Right renal cortex interstitium (tissue), 3 donors: ENCODE data around the gene RPN1. TPM values are rescaled to one million over a fixed set of nuclear protein-coding genes. Genes with fewer than 3 reads are reported as not detected.
"Not testable (repeated sequence)": the region's sequence is repeated elsewhere in the genome, so short reads cannot be mapped to it uniquely, and the experiment has no call there.

Source experiments
- DNase-seq, 3 donors: peaks; one replicate each; pipeline ENCODE4 v3.0.0-alpha.2; 2013; ENCODE audit warnings: low read depth in 3 of 3, low spot score in 2 of 3
- polyA plus RNA-seq, 3 donors: library from polyadenylated mRNA; unstranded; fragments of 120-200 nt; gene quantifications; one replicate each; pipeline ENCODE4 v1.2.1, GENCODE V29; 2013; ENCODE audit not compliant: insufficient read length in 3 of 3

Gene RPN1
- 100 to 1,000 TPM; 217 to 243 (median 232) TPM for polyA plus RNA-seq

GRCh38 chr3:128650096-128651050, at the start of gene RPN1:
RPN1 (minus strand) TSS chr3:128650818; CDS start chr3:128650800, 18 bp downstream.
- DNase-seq: peak; percentile 80 to 91 (median 87)

GRCh38 chr3:128698211-128699047, 47.8 kb upstream of the RPN1 start:
- DNase-seq: no peak

GRCh38 chr3:128697341-128697740, 46.7 kb upstream of the RPN1 start:
- DNase-seq: no peak

GRCh38 chr3:128693696-128694095, 43.1 kb upstream of the RPN1 start:
- DNase-seq: no peak

DNA sequence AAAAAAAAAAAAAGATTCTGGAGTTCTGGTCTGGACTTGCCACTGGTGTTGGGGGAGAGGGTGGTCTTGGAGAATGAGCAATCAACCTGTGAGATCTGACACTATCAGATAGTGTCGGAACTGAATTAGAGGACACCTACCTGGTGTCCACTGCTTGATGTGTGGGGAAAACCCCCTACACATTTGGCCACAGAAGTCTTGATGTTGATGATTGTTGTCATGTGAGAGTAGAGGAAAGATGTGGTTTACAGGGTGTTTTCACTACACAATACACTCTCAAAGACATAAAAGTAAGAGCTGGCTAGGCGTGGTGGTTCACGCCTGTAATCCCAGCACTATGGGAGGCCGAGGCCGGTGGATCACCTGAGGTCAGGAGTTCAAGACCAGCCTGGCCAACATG, 38.4 kb upstream of the RPN1 start:
- DNase-seq: no peak

DNA sequence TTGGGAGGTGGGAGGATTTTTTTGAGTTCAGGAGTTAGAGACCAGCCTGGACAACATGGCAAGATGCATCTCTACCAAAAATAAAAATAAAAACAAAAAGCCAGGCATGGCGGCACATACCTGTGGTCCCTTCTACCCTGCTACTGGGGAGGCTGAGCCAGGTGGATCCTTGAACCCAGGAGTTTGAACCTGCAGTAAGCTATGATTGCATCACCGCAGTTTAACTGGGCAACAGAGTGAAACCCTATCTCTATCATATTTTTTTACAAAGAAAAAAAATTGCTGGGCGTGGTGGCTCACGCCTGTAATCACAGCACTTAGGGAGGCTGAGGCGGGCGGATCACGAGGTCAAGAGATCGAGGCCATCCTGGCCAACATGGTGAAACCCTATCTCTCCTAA, 35.8 kb upstream of the RPN1 start:
- DNase-seq: no peak

- no peak for DNase-seq
Measured at GRCh38 chr3:128684986-128685726, 34.5 kb upstream of the RPN1 start.

- no peak for DNase-seq
Measured at GRCh38 chr3:128683957-128684356, 33.3 kb upstream of the RPN1 start.

- peak in 1 of 3 donors; percentile 62 for DNase-seq
Measured at GRCh38 chr3:128681369-128681829, 30.8 kb upstream of the RPN1 start.

- DNase-seq: peak; percentile 92 to 95 (median 93)
Measured at GRCh38 chr3:128680603-128681368, 30.2 kb upstream of the RPN1 start.

GRCh38 chr3:128679338-128679737, 28.7 kb upstream of the RPN1 start:
- no peak for DNase-seq

- not testable (repeated sequence) for DNase-seq
Measured at GRCh38 chr3:128675802-128676201, 25.2 kb upstream of the RPN1 start.

- DNase-seq: no peak
Measured at GRCh38 chr3:128674161-128674784, 23.7 kb upstream of the RPN1 start.

DNA sequence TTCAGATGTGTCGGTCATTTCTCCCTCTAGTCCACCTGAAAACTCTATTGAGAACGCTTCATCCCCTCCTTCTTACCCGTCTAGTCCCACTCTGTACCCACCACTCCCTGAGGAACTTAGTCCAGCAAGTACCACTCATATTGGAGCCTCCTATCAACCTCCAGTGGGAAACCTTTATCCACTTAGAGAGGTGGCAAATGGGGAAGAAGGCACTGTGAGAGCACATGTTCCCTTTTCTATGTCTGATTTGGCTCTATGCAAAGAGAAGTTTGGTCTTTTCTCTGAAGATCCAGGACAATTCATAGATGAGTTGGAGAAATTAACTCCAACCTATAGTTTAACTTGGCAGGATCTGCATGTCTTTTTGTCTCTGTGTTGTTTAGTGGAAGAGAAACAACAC, 17.0 kb upstream of the RPN1 start:
- DNase-seq: no peak

- no peak for DNase-seq
Measured at GRCh38 chr3:128665362-128666021, 14.9 kb upstream of the RPN1 start.

GRCh38 chr3:128663151-128663550, 12.5 kb upstream of the RPN1 start:
- DNase-seq: no peak

GRCh38 chr3:128655531-128655930, 4.9 kb upstream of the RPN1 start:
- DNase-seq: no peak

DNA sequence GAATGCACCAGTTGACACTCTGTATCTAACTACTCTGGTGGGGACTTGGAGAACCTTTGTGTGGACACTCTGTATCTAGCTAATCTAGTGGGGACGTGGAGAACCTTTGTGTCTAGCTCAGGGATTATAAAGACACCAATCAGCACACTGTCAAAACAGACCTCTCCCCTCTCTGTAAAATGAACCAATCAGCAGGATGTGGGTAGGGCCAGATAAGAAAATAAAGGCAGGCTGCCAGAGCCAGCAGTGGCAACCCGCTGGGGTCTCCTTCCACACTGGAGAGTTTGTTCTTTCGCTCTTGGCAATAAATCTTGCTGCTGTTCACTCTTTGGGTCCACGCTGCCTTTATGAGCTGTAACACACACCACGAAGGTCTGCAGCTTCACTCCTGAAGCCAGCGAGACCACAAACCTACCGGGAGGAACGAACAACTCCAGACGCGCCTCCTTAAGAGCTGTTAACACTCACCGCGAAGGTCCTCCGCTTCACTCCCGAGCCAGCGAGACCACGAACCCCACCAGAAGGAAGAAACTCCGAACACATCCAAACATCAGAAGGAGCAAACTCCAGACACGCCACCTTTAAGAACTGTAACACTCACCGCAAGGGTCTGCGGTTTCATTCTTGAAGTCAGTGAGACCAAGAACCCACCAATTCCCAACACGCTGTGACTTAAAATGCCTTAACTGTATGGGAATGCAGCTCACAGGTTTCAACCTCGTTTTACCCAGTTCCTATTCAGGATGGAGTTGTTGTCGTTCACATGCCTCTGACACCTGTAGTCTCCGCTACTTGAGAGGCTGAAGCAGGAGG, 3.6 kb upstream of the RPN1 start:
- DNase-seq: not testable (repeated sequence)
